HG02610 (cell line): ENCODE measurements around the gene ITGA2B.
"Not testable (repeated sequence)": the region's sequence is repeated elsewhere in the genome, so short reads cannot be mapped to it uniquely, and the experiment has no call there.

Source experiments
- ATAC-seq: cut with Tn5 transposase; IDR thresholded peaks from one replicate; pipeline ENCODE4 v1.9.1; 2021; ENCODE audit warnings: mild to moderate bottlenecking, moderate library complexity; ENCODE audit not compliant: unreplicated experiment

The ITGA2B gene

GRCh38 chr17:44352828-44353671, 36.4 kb downstream of the ITGA2B start:
- ATAC-seq, result no peak

GRCh38 chr17:44351961-44352827, 37.3 kb downstream of the ITGA2B start:
- ATAC-seq, result no peak

- no peak for ATAC-seq
Measured at GRCh38 chr17:44351464-44351863, 38.0 kb downstream of the ITGA2B start.

- no peak for ATAC-seq
Measured at GRCh38 chr17:44350733-44351226, 38.7 kb downstream of the ITGA2B start.

- no peak for ATAC-seq
Measured at GRCh38 chr17:44349553-44350070, 39.8 kb downstream of the ITGA2B start.

- no peak for ATAC-seq
Measured at GRCh38 chr17:44348988-44349364, 40.5 kb downstream of the ITGA2B start.

- ATAC-seq, result peak; percentile 43
Measured at GRCh38 chr17:44348234-44348987, 41.0 kb downstream of the ITGA2B start.

GRCh38 chr17:44347206-44348055, 42.0 kb downstream of the ITGA2B start:
- ATAC-seq, result not testable (repeated sequence)

GRCh38 chr17:44346064-44346844, 43.2 kb downstream of the ITGA2B start:
- no peak for ATAC-seq

GRCh38 chr17:44345454-44346026, 43.9 kb downstream of the ITGA2B start:
- no peak for ATAC-seq

GRCh38 chr17:44344939-44345453, 44.5 kb downstream of the ITGA2B start, which contains the start of gene GRN:
Gene GRN (plus strand): TSS chr17:44345302. CDS start chr17:44349165, 3,863 bp downstream.
- peak; percentile 53 for ATAC-seq

GRCh38 chr17:44343510-44344209, 45.8 kb downstream of the ITGA2B start:
- no peak for ATAC-seq

GRCh38 chr17:44340553-44340952, 48.9 kb downstream of the ITGA2B start:
- ATAC-seq, result not testable (repeated sequence)

GRCh38 chr17:44338702-44339101, 50.7 kb downstream of the ITGA2B start:
- no peak for ATAC-seq

GRCh38 chr17:44335968-44336367, 53.5 kb downstream of the ITGA2B start:
- no peak for ATAC-seq

- ATAC-seq, result no peak
Measured at GRCh38 chr17:44335564-44335963, 53.9 kb downstream of the ITGA2B start.

GRCh38 chr17:44334727-44335126, 54.7 kb downstream of the ITGA2B start:
- ATAC-seq, result no peak

- ATAC-seq, result no peak
Measured at GRCh38 chr17:44334315-44334714, 55.1 kb downstream of the ITGA2B start.
